SJCRH30 (cell line): Measurements from ENCODE around the gene ZDHHC7. TPM values are rescaled to one million over a fixed set of nuclear protein-coding genes. Genes with fewer than 3 reads are reported as not detected.

Experiments
- DNase-seq, 2 experiments: peaks; one replicate each; pipeline ENCODE4 v3.0.0-alpha.2; 2015 to 2020
- H3K27ac ChIP-seq: fragments of 250-450 bp; sonication (Bioruptor Pico); 2 replicates; pipeline ENCODE4 v1.5.1; 2020; ENCODE audit warnings: mild to moderate bottlenecking, moderate library complexity
- H3K27me3 ChIP-seq: fragments of 250-450 bp; sonication (Bioruptor Pico); 2 replicates; pipeline ENCODE4 v1.5.1; 2020; ENCODE audit warnings: mild to moderate bottlenecking, moderate library complexity
- H3K36me3 ChIP-seq: fragments of 250-450 bp; sonication (Bioruptor Pico); 2 replicates; pipeline ENCODE4 v1.5.1; 2020; ENCODE audit warnings: mild to moderate bottlenecking, moderate library complexity
- H3K4me1 ChIP-seq: fragments of 250-450 bp; sonication (Bioruptor Pico); 2 replicates; pipeline ENCODE4 v1.5.1; 2020; ENCODE audit warnings: mild to moderate bottlenecking, moderate library complexity
- H3K4me3 ChIP-seq: fragments of 250-450 bp; sonication (Bioruptor Pico); 2 replicates; pipeline ENCODE4 v1.5.1; 2020; ENCODE audit warnings: mild to moderate bottlenecking, moderate library complexity
- H3K9me3 ChIP-seq: fragments of 250-450 bp; sonication (Bioruptor Pico); replicated peaks from 2 replicates; pipeline ENCODE4 v1.5.1; 2020; ENCODE audit warnings: mild to moderate bottlenecking, moderate library complexity
- total RNA-seq: library from RNA; depleted of rRNA; stranded (reverse); fragments of >200 nt; shearing (Covaris generic); gene quantifications from 2 replicates; pipeline ENCODE4 v1.2.3, GENCODE V29; 2014

Gene ZDHHC7
- total RNA-seq, 1 experiment from 2014 or later, result 18.5 TPM

- Histone ChIP-seq H3K27me3 (no peaks in the 10 kb centered on the region), H3K4me1 (no peaks in the 10 kb centered on the region), H3K9me3 (no peaks in the 10 kb centered on the region), H3K4me3 (no peak overlapping the region), H3K36me3 (no peaks in the 10 kb centered on the region), H3K27ac (no peak overlapping the region)
- DNase-seq, result no peak
These were observed 52.2 kb downstream of the ZDHHC7 start for GRCh38 chr16:84959045-84959576.

- Histone ChIP-seq H3K9me3 (no peaks in the 10 kb centered on the region), H3K36me3 (no peaks in the 10 kb centered on the region), H3K4me3 (no peak overlapping the region), H3K27ac (no peak overlapping the region), H3K4me1 (peaks cover 9% of the 10 kb centered on the region), H3K27me3 (no peaks in the 10 kb centered on the region)
- no peak for DNase-seq
These were observed 53.5 kb downstream of the ZDHHC7 start for GRCh38 chr16:84957792-84958191.

- Histone ChIP-seq H3K27me3 (no peaks in the 10 kb centered on the region), H3K4me3 (no peak overlapping the region), H3K36me3 (no peaks in the 10 kb centered on the region), H3K9me3 (no peaks in the 10 kb centered on the region), H3K27ac (no peak overlapping the region), H3K4me1 (peaks cover 14% of the 10 kb centered on the region)
- DNase-seq, result no peak
These were observed 54.1 kb downstream of the ZDHHC7 start for GRCh38 chr16:84957192-84957591.

- no peaks in the 10 kb centered on the region for H3K9me3 ChIP-seq
- no peak overlapping the region for H3K4me3 ChIP-seq
- no peak overlapping the region for H3K27ac ChIP-seq
- H3K4me1 ChIP-seq, result peaks cover 14% of the 10 kb centered on the region
- H3K36me3 ChIP-seq, result no peaks in the 10 kb centered on the region
- no peak for DNase-seq
- H3K27me3 ChIP-seq, result no peaks in the 10 kb centered on the region
These were observed 55.9 kb downstream of the ZDHHC7 start for GRCh38 chr16:84955427-84955826.

GRCh38 chr16:84953190-84953746 is 58.1 kb downstream of the ZDHHC7 start:
- H3K4me3 ChIP-seq, result no peak overlapping the region
- peak overlapping the region; percentile 37 for H3K27ac ChIP-seq
- H3K4me1 ChIP-seq, result peaks cover 14% of the 10 kb centered on the region
- DNase-seq, result peak in 1 of 2 experiments; percentile 26
- no peaks in the 10 kb centered on the region for H3K9me3 ChIP-seq
- no peaks in the 10 kb centered on the region for H3K36me3 ChIP-seq
- H3K27me3 ChIP-seq, result no peaks in the 10 kb centered on the region

GRCh38 chr16:84952335-84953189 is 58.8 kb downstream of the ZDHHC7 start:
- DNase-seq, result peak; percentile 67 to 88
- Histone ChIP-seq H3K4me1 (peaks cover 14% of the 10 kb centered on the region), H3K4me3 (no peak overlapping the region), H3K27ac (peak overlapping the region; percentile 37), H3K36me3 (no peaks in the 10 kb centered on the region), H3K9me3 (no peaks in the 10 kb centered on the region), H3K27me3 (no peaks in the 10 kb centered on the region)

GRCh38 chr16:84950906-84951305 is 60.4 kb downstream of the ZDHHC7 start:
- H3K36me3 ChIP-seq, result no peaks in the 10 kb centered on the region
- no peaks in the 10 kb centered on the region for H3K27me3 ChIP-seq
- H3K9me3 ChIP-seq, result no peaks in the 10 kb centered on the region
- H3K27ac ChIP-seq, result no peak overlapping the region
- peak; percentile 9 to 35 for DNase-seq
- peaks cover 14% of the 10 kb centered on the region for H3K4me1 ChIP-seq
- H3K4me3 ChIP-seq, result no peak overlapping the region

GRCh38 chr16:84949772-84950436 is 61.4 kb downstream of the ZDHHC7 start:
- no peak overlapping the region for H3K27ac ChIP-seq
- no peak overlapping the region for H3K4me3 ChIP-seq
- H3K9me3 ChIP-seq, result no peaks in the 10 kb centered on the region
- no peaks in the 10 kb centered on the region for H3K36me3 ChIP-seq
- DNase-seq, result no peak
- no peaks in the 10 kb centered on the region for H3K27me3 ChIP-seq
- peaks cover 14% of the 10 kb centered on the region for H3K4me1 ChIP-seq

GRCh38 chr16:84948851-84949610 is 62.3 kb downstream of the ZDHHC7 start:
- Histone ChIP-seq H3K4me1 (peaks cover 14% of the 10 kb centered on the region), H3K27me3 (no peaks in the 10 kb centered on the region), H3K36me3 (no peaks in the 10 kb centered on the region), H3K27ac (no peak overlapping the region), H3K4me3 (no peak overlapping the region), H3K9me3 (no peaks in the 10 kb centered on the region)
- DNase-seq, result no peak

GRCh38 chr16:84947996-84948850 is 63.1 kb downstream of the ZDHHC7 start:
- no peaks in the 10 kb centered on the region for H3K36me3 ChIP-seq
- no peak for DNase-seq
- H3K9me3 ChIP-seq, result no peaks in the 10 kb centered on the region
- H3K27ac ChIP-seq, result no peak overlapping the region
- H3K4me3 ChIP-seq, result no peak overlapping the region
- H3K27me3 ChIP-seq, result no peaks in the 10 kb centered on the region
- H3K4me1 ChIP-seq, result peaks cover 9% of the 10 kb centered on the region

- Histone ChIP-seq H3K4me3 (no peak overlapping the region), H3K4me1 (no peaks in the 10 kb centered on the region), H3K27me3 (no peaks in the 10 kb centered on the region), H3K36me3 (no peaks in the 10 kb centered on the region), H3K27ac (no peak overlapping the region), H3K9me3 (no peaks in the 10 kb centered on the region)
- no peak for DNase-seq
These were observed 64.3 kb downstream of the ZDHHC7 start for GRCh38 chr16:84947022-84947421.

GRCh38 chr16:84943620-84944019 is 67.7 kb downstream of the ZDHHC7 start:
- Histone ChIP-seq H3K27ac (no peak overlapping the region), H3K4me3 (no peak overlapping the region), H3K9me3 (no peaks in the 10 kb centered on the region), H3K36me3 (no peaks in the 10 kb centered on the region), H3K4me1 (no peaks in the 10 kb centered on the region), H3K27me3 (no peaks in the 10 kb centered on the region)
- no peak for DNase-seq

- H3K9me3 ChIP-seq, result no peaks in the 10 kb centered on the region
- no peak for DNase-seq
- no peak overlapping the region for H3K4me3 ChIP-seq
These were observed 68.5 kb downstream of the ZDHHC7 start for GRCh38 chr16:84942786-84943185.

GRCh38 chr16:84941921-84942320 is 69.4 kb downstream of the ZDHHC7 start:
- no peak overlapping the region for H3K27ac ChIP-seq
- DNase-seq, result no peak
- H3K36me3 ChIP-seq, result no peaks in the 10 kb centered on the region
- H3K9me3 ChIP-seq, result no peaks in the 10 kb centered on the region
- H3K4me1 ChIP-seq, result no peaks in the 10 kb centered on the region
- no peak overlapping the region for H3K4me3 ChIP-seq
- H3K27me3 ChIP-seq, result no peaks in the 10 kb centered on the region

More at GRCh38 chr16:84942786-84943185, 68.5 kb downstream of the ZDHHC7 start:
- Histone ChIP-seq H3K36me3 (no peaks in the 10 kb centered on the region), H3K27ac (no peak overlapping the region), H3K4me1 (no peaks in the 10 kb centered on the region), H3K27me3 (no peaks in the 10 kb centered on the region)
